ENCODE results near the gene TRIO.

Gene TRIO

GRCh38 chr5:14268738-14269137, 125.6 kb downstream of the TRIO start:
- TF ChIP-seq ZNF70 (CRISPR knock-in tag; IDR thresholded peaks at IDR 0.05), result no peak
- no peak for TF ChIP-seq ZC3H10 (CRISPR knock-in tag; IDR thresholded peaks at IDR 0.05)
- TF ChIP-seq OSR1 (CRISPR knock-in tag; IDR thresholded peaks at IDR 0.05), result no peak
- TF ChIP-seq ARNTL (CRISPR knock-in tag; IDR thresholded peaks at IDR 0.05; ENCODE audit: borderline replicate concordance, low read depth), result no peak
- TF ChIP-seq SNAI2 (CRISPR knock-in tag; IDR thresholded peaks at IDR 0.05), result no peak
- TF ChIP-seq CREB5 (CRISPR knock-in tag; IDR thresholded peaks at IDR 0.05; ENCODE audit: low read depth), result no peak
- no peak for TF ChIP-seq CSDC2 (CRISPR knock-in tag; IDR thresholded peaks at IDR 0.05)

DNA sequence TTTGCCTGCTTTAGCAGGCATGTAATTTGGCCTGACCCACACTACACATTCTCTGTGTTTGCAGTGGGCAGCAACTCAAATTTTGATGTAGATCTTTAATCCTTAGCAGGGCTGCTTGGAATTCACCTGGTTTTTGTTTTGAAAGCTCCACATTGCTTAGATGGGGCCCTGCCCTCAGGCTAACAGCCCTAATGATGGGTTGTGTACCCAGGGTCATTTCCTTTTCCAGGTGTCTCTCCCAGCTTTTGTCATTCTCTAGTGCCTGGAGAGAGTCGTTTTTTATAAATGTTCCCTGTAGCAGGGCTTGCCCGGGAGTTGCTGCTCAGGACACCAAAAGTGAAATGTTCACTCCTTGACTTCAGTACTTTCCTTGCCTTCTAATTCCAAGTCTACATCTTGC, 126.3 kb downstream of the TRIO start:
- TF ChIP-seq ZFP3 (CRISPR knock-in tag; IDR thresholded peaks at IDR 0.05), result no peak
- TF ChIP-seq, protein P1, sequence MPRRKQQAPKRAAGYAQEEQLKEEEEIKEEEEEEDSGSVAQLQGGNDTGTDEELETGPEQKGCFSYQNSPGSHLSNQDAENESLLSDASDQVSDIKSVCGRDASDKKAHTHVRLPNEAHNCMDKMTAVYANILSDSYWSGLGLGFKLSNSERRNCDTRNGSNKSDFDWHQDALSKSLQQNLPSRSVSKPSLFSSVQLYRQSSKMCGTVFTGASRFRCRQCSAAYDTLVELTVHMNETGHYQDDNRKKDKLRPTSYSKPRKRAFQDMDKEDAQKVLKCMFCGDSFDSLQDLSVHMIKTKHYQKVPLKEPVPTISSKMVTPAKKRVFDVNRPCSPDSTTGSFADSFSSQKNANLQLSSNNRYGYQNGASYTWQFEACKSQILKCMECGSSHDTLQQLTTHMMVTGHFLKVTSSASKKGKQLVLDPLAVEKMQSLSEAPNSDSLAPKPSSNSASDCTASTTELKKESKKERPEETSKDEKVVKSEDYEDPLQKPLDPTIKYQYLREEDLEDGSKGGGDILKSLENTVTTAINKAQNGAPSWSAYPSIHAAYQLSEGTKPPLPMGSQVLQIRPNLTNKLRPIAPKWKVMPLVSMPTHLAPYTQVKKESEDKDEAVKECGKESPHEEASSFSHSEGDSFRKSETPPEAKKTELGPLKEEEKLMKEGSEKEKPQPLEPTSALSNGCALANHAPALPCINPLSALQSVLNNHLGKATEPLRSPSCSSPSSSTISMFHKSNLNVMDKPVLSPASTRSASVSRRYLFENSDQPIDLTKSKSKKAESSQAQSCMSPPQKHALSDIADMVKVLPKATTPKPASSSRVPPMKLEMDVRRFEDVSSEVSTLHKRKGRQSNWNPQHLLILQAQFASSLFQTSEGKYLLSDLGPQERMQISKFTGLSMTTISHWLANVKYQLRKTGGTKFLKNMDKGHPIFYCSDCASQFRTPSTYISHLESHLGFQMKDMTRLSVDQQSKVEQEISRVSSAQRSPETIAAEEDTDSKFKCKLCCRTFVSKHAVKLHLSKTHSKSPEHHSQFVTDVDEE (CRISPR knock-in tag; IDR thresholded peaks at IDR 0.05), result no peak
- TF ChIP-seq ZNF70 (CRISPR knock-in tag; IDR thresholded peaks at IDR 0.05), result no peak
- TF ChIP-seq BACH2 (CRISPR knock-in tag; IDR thresholded peaks at IDR 0.05; ENCODE audit: borderline replicate concordance), result no peak
- TF ChIP-seq, protein P2, sequence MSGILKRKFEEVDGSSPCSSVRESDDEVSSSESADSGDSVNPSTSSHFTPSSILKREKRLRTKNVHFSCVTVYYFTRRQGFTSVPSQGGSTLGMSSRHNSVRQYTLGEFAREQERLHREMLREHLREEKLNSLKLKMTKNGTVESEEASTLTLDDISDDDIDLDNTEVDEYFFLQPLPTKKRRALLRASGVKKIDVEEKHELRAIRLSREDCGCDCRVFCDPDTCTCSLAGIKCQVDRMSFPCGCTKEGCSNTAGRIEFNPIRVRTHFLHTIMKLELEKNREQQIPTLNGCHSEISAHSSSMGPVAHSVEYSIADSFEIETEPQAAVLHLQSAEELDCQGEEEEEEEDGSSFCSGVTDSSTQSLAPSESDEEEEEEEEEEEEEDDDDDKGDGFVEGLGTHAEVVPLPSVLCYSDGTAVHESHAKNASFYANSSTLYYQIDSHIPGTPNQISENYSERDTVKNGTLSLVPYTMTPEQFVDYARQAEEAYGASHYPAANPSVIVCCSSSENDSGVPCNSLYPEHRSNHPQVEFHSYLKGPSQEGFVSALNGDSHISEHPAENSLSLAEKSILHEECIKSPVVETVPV (CRISPR knock-in tag; IDR thresholded peaks at IDR 0.05), result no peak
- TF ChIP-seq CSDC2 (CRISPR knock-in tag; IDR thresholded peaks at IDR 0.05), result no peak
- no peak for TF ChIP-seq ZC3H10 (CRISPR knock-in tag; IDR thresholded peaks at IDR 0.05)
- TF ChIP-seq OSR1 (CRISPR knock-in tag; IDR thresholded peaks at IDR 0.05), result no peak
- TF ChIP-seq SNAI2 (CRISPR knock-in tag; IDR thresholded peaks at IDR 0.05), result no peak
- TF ChIP-seq ISL1 (CRISPR knock-in tag; IDR thresholded peaks at IDR 0.05), result no peak
- no peak for TF ChIP-seq CREB5 (CRISPR knock-in tag; IDR thresholded peaks at IDR 0.05; ENCODE audit: low read depth)
- no peak for TF ChIP-seq RARB (CRISPR knock-in tag; IDR thresholded peaks at IDR 0.05)
- TF ChIP-seq ARNTL (CRISPR knock-in tag; IDR thresholded peaks at IDR 0.05; ENCODE audit: borderline replicate concordance, low read depth), result no peak
- TF ChIP-seq PPARA (CRISPR knock-in tag; IDR thresholded peaks at IDR 0.05; ENCODE audit: borderline replicate concordance), result no peak
- TF ChIP-seq ZFP30 (CRISPR knock-in tag; IDR thresholded peaks at IDR 0.05), result no peak
- TF ChIP-seq TOX (CRISPR knock-in tag; IDR thresholded peaks at IDR 0.05; ENCODE audit: borderline replicate concordance), result no peak
- TF ChIP-seq, protein P3, sequence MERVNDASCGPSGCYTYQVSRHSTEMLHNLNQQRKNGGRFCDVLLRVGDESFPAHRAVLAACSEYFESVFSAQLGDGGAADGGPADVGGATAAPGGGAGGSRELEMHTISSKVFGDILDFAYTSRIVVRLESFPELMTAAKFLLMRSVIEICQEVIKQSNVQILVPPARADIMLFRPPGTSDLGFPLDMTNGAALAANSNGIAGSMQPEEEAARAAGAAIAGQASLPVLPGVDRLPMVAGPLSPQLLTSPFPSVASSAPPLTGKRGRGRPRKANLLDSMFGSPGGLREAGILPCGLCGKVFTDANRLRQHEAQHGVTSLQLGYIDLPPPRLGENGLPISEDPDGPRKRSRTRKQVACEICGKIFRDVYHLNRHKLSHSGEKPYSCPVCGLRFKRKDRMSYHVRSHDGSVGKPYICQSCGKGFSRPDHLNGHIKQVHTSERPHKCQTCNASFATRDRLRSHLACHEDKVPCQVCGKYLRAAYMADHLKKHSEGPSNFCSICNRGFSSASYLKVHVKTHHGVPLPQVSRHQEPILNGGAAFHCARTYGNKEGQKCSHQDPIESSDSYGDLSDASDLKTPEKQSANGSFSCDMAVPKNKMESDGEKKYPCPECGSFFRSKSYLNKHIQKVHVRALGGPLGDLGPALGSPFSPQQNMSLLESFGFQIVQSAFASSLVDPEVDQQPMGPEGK (CRISPR knock-in tag; IDR thresholded peaks at IDR 0.05; ENCODE audit: borderline replicate concordance), result no peak
- no peak for ATAC-seq

More at GRCh38 chr5:14268738-14269137, 125.6 kb downstream of the TRIO start:
- ATAC-seq, result no peak

- TF ChIP-seq, protein P2 (CRISPR knock-in tag; IDR thresholded peaks at IDR 0.05), result no peak
- TF ChIP-seq ZNF70 (CRISPR knock-in tag; IDR thresholded peaks at IDR 0.05), result peak; percentile 64; the same call in 1 of the 2 replicates
- ATAC-seq, result peak; percentile 61
Measured at GRCh38 chr5:14270209-14270702, 127.1 kb downstream of the TRIO start.
